OCI-LY3 (cell line): ENCODE results near the gene CHST8.

Experiments
- H2AFZ ChIP-seq: fragments of 200-600, 300-600 bp; shearing (Covaris generic); 2 replicates; pipeline ENCODE4 v1.6.0; 2014; ENCODE audit warnings: antibody characterized with exemption, low read depth, low read length
- H3K27ac ChIP-seq: fragments of 200-600, 300-600 bp; sonication (generic); 2 replicates; pipeline ENCODE4 v1.5.1; 2014; ENCODE audit warnings: mild to moderate bottlenecking, low read length, moderate library complexity, mixed read lengths
- H3K27me3 ChIP-seq: fragments of 200-600, 300-600 bp; sonication (generic); 2 replicates; pipeline ENCODE4 v1.6.1; 2014; ENCODE audit warnings: low read depth, low read length, mixed read lengths
- H3K36me3 ChIP-seq: fragments of 200-600, 300-600 bp; sonication (generic); replicated peaks from 2 replicates; pipeline ENCODE3; 2014; ENCODE audit warnings: low read depth, low read length, mixed read lengths
- H3K4me1 ChIP-seq: fragments of 300-600, 200-600 bp; sonication (generic); 2 replicates; pipeline ENCODE4 v1.6.1; 2014; ENCODE audit warnings: low read length, mixed read lengths
- H3K4me2 ChIP-seq: fragments of 200-600, 300-600 bp; sonication (generic); 2 replicates; pipeline ENCODE4 v1.6.1; 2014; ENCODE audit warnings: low read length, mixed read lengths
- H3K4me3 ChIP-seq: fragments of 300-600, 200-600 bp; sonication (generic); 2 replicates; pipeline ENCODE4 v1.5.1; 2014; ENCODE audit warnings: antibody characterized with exemption, mild to moderate bottlenecking, low read length, moderate library complexity
- H3K79me2 ChIP-seq: fragments of 300-600, 200-600 bp; shearing (Covaris generic); 2 replicates; pipeline ENCODE4 v1.6.1; 2014; ENCODE audit warnings: mild to moderate bottlenecking, low read length, mixed read lengths
- H3K9ac ChIP-seq: fragments of 300-600, 200-600 bp; shearing (Covaris generic); 2 replicates; pipeline ENCODE4 v1.6.0; 2014; ENCODE audit warnings: mild to moderate bottlenecking, low read length, moderate library complexity
- H3K9me3 ChIP-seq: fragments of 200-600, 300-600 bp; shearing (Covaris generic); 2 replicates; pipeline ENCODE4 v1.6.1; 2014; ENCODE audit warnings: low read length, mixed read lengths; ENCODE audit not compliant: insufficient read depth
- H4K20me1 ChIP-seq: fragments of 200-600, 300-600 bp; sonication (generic); 2 replicates; pipeline ENCODE4 v1.6.1; 2016; ENCODE audit warnings: low read length, mixed read lengths; ENCODE audit not compliant: insufficient read depth
- CTCF ChIP-seq: fragments of 200-600, 300-600 bp; sonication (generic); IDR thresholded peaks from 2 replicates; pipeline ENCODE4 v1.5.1; 2014; ENCODE audit warnings: antibody characterized with exemption, low read length, low read depth
- EZH2phosphoT487 ChIP-seq: fragments of 200-600 bp; shearing (Covaris generic); IDR thresholded peaks from 2 replicates; pipeline ENCODE4 v1.6.1; 2018; ENCODE audit warnings: antibody characterized with exemption, mixed run types, low read depth

CHST8 gene

GRCh38 chr19:33728141-33728540 lies 106.4 kb downstream of the CHST8 start:
- Histone ChIP-seq H3K79me2 (no peaks in the 10 kb centered on the region), H3K9me3 (no peaks in the 10 kb centered on the region), H3K9ac (no peak overlapping the region), H3K4me2 (no peak overlapping the region), H3K27me3 (peaks cover 6% of the 10 kb centered on the region; the same call in 1 of the 2 replicates), H3K4me3 (no peak overlapping the region), H2AFZ (no peak overlapping the region), H3K4me1 (no peaks in the 10 kb centered on the region), H3K27ac (no peak overlapping the region), H3K36me3 (no peaks in the 10 kb centered on the region), H4K20me1 (no peaks in the 10 kb centered on the region)
- TF ChIP-seq CTCF (no peak), EZH2phosphoT487 (no peak)

DNA sequence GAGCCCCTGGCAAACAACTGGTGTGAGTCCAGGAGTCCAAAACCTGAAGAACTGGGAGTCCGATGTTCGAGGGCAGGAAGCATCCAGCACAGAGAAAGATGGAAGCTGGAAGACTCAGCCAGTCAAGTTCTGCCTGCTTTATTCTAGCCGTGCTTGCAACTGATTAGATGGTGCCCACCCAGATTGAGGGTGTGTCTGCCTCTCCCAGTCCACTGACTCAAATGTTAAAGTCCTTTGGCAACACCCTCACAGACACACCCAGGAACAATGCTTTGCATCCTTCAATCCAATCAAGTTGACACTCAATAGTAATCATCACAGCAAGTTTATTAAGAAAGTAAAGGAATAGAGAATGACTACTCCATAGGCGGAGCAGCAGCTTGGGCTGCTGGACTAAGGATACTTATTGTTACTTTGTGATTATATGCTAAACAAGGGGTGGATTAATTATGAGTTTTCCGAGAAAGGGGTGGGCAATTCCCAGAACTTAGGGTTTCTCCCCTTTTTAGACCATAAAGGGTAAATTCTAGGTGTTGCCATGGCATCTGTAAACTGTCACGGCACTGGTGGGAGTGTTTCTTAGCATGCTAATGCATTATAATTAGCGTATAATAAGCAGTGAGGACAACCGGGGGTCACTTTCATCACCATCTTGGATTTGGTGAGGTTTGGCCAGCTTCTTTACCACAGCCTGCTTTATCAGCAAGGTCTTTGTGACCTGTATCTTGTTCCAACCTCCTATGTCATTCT lies 109.3 kb downstream of the CHST8 start:
- Histone ChIP-seq H4K20me1 (no peaks in the 10 kb centered on the region), H2AFZ (no peak overlapping the region)

GRCh38 chr19:33731881-33732280 lies 110.1 kb downstream of the CHST8 start:
- H3K9ac ChIP-seq = no peak overlapping the region
- H2AFZ ChIP-seq = no peak overlapping the region
- no peaks in the 10 kb centered on the region for H4K20me1 ChIP-seq
- H3K27me3 ChIP-seq = peaks cover 15% of the 10 kb centered on the region
- H3K79me2 ChIP-seq = no peaks in the 10 kb centered on the region
- no peaks in the 10 kb centered on the region for H3K36me3 ChIP-seq
- no peak overlapping the region for H3K4me2 ChIP-seq
- H3K4me1 ChIP-seq = no peaks in the 10 kb centered on the region
- TF ChIP-seq CTCF = no peak
- H3K4me3 ChIP-seq = no peak overlapping the region
- H3K27ac ChIP-seq = no peak overlapping the region
- no peaks in the 10 kb centered on the region for H3K9me3 ChIP-seq

More for the DNA sequence above, 109.3 kb downstream of the CHST8 start:
- no peaks in the 10 kb centered on the region for H3K36me3 ChIP-seq
- H3K9ac ChIP-seq = no peak overlapping the region
- H3K9me3 ChIP-seq = no peaks in the 10 kb centered on the region
- TF ChIP-seq CTCF (no peak), EZH2phosphoT487 (no peak)
- no peaks in the 10 kb centered on the region for H3K79me2 ChIP-seq
- no peaks in the 10 kb centered on the region for H3K4me1 ChIP-seq
- no peak overlapping the region for H3K27ac ChIP-seq
- H3K27me3 ChIP-seq = peaks cover 7% of the 10 kb centered on the region
- no peak overlapping the region for H3K4me3 ChIP-seq
- no peak overlapping the region for H3K4me2 ChIP-seq

DNA sequence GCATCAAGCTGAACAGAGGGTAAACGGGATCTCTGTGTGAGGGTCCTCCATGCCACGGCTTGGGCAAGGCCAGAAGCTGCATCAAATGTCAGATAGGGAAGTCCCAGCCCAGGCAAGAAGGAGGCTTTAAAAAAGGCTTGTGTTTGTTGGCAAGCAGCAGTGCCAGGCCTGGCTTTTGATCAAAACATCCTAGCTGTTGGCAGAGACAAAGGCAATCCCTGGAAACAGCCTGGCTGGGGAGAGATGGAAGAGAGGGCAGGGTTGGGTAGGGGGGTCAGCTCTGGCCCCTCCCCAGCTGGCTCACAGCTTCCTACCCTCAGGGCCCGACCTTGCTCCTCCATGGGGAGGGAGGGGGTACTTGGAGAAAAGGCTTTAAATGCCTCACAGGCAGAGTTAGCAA lies 113.2 kb downstream of the CHST8 start:
- peaks cover 30% of the 10 kb centered on the region for H3K27me3 ChIP-seq
- H2AFZ ChIP-seq = no peak overlapping the region
- no peaks in the 10 kb centered on the region for H3K4me1 ChIP-seq
- H3K9ac ChIP-seq = no peak overlapping the region
- TF ChIP-seq EZH2phosphoT487 = no peak
- TF ChIP-seq CTCF = no peak
- H3K4me2 ChIP-seq = no peak overlapping the region
- peaks cover 4% of the 10 kb centered on the region; the same call in 1 of the 2 replicates for H4K20me1 ChIP-seq
- H3K9me3 ChIP-seq = no peaks in the 10 kb centered on the region
- H3K4me3 ChIP-seq = no peak overlapping the region
- H3K79me2 ChIP-seq = no peaks in the 10 kb centered on the region
- no peaks in the 10 kb centered on the region for H3K36me3 ChIP-seq
- no peak overlapping the region for H3K27ac ChIP-seq
